Stimulated activated CD8-positive, alpha-beta memory T cell treated with anti-CD3 and anti-CD28 coated beads, Interleukin-2, amount 100 ng/mL, for 1 hour (primary cell): ENCODE measurements around the gene DTL.
"Not testable (repeated sequence)": the region's sequence is repeated elsewhere in the genome, so short reads cannot be mapped to it uniquely, and the experiment has no call there.

Source experiments
- DNase-seq, 2 donors: peaks; one replicate each; pipeline ENCODE4 v3.0.0-alpha.2; 2020; ENCODE audit warnings: low read depth in 2 of 2

The DTL gene, protein sequence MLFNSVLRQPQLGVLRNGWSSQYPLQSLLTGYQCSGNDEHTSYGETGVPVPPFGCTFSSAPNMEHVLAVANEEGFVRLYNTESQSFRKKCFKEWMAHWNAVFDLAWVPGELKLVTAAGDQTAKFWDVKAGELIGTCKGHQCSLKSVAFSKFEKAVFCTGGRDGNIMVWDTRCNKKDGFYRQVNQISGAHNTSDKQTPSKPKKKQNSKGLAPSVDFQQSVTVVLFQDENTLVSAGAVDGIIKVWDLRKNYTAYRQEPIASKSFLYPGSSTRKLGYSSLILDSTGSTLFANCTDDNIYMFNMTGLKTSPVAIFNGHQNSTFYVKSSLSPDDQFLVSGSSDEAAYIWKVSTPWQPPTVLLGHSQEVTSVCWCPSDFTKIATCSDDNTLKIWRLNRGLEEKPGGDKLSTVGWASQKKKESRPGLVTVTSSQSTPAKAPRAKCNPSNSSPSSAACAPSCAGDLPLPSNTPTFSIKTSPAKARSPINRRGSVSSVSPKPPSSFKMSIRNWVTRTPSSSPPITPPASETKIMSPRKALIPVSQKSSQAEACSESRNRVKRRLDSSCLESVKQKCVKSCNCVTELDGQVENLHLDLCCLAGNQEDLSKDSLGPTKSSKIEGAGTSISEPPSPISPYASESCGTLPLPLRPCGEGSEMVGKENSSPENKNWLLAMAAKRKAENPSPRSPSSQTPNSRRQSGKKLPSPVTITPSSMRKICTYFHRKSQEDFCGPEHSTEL

DNA sequence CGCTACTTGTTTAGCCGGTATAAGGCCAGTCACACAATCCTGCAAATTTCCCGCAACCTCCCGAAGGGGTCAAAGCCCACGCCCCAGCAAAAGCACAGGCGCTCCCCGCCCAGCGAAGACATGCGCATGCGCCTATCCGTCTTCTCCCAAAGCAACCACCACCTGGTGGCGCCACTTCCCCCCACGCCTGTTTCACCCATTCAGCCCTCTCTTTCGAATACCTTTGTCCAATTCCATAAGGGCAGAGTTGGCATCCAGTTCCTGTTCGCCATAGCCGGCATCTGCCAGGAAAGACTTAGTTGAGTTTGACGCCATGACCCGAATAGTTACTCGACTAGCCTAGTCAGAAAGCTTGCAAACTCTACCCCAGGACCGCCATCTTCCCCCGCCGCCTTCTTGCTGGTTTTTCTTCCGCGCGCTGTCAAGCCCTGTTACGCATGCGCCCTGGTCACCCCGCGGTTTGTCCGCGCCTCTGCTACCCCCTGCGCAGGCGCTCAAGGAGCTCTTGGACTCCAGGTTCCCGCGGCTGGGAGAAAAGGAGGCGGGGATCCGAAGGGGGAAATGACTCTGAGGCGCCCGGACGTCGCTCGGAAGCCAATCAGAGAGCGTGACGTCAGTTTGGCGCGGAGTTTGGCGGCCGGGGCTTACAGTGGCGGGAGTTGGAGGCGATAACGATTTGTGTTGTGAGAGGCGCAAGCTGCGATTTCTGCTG, at the start of gene DTL, which contains the start of gene INTS7:
Gene DTL (plus strand): TSS at position 626 of the 712 bp plus-strand sequence. CDS start 143 bp downstream, outside the sequence.
Gene INTS7 (minus strand): TSS at position 435 of the 712 bp plus-strand sequence. CDS start 120 bp downstream, at position 315.
- DNase-seq, result peak; percentile 95 to 97

DNA sequence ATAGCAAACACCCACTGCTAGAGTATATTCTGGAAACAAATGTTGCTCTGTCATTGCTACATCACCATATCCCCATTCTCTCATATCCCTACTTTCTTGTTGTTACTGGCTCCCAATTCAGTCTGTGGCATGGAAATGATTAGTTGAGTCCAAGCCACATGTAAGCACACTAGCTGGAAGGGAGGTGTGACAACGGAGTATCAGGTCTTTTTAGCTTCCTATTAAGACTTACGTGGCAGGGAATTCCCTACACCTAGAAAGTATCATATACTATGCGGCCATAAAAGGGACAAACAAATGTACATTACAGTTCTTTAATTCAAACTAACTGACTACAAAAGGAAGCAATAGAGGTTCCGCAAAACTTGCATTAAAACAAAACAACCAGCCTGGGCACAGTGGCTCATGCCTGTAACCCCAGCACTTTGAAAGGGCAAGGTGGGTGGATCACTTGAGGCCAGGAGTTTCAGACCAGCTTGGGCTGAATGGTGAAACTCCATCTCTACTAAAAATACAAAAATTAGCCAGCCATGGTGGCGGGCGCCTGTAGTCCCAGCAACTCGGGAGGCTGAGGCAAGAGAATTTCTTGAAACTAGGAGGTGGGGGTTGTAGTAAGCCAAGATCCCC, 48.8 kb upstream of the DTL start:
- DNase-seq, result no peak

DNA sequence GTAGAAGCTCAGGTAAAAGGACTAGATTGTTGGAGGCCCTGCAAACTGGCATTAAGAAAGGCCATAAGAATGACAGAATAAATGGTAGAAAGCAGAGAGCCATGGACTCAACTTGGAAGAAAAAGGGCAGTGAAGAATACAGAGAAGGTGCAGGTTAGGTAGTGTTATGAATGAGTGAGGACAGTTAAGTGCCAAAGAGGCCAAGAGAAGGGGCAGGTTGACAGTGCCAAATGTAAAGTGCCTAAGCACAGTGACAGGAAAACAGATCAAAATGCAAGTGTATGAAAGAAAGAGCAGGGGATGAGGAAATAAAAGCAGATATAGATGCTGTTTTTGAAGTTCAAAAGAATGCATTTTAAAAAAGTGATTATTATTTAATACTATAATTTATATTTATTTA, 43.9 kb upstream of the DTL start:
- DNase-seq, result no peak

DNA sequence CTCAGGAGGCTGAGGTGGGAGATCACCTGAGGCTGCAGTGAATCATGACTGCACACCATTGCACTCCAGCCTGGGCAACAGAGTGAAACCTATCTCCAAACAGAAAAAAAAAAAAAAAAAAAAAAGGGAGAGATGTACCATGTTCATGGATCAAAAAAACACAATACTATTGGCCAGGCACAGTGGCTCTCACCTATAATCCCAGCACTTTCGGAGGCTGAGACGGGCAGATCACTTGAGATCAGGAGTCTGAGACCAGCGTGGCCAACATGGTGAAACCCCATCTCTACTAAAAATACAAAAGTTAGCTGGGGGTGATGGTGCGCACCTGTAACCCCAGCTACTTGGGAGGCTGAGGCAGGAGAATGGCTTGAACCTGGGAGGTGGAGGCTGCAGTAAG, 38.1 kb upstream of the DTL start:
- DNase-seq, result not testable (repeated sequence)

DNA sequence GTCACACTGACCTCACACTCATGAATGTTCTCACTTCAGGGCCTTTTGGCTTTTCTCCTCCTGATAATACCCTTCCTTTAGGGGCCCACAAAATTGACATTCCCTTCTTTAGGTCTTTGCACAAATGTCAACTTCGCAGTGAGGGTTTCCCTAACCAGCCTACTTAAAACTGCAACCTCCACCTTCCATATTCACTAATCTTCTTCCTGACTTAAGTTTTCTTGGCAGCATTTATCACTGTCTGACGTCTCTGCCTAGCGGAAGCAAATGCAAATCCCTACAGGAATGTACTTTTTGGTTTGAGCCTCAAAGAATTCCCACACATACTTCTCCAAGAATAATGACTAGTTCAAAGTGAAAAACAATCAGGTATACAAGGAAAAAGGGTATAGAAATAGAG, 33.0 kb upstream of the DTL start:
- no peak for DNase-seq

DNA sequence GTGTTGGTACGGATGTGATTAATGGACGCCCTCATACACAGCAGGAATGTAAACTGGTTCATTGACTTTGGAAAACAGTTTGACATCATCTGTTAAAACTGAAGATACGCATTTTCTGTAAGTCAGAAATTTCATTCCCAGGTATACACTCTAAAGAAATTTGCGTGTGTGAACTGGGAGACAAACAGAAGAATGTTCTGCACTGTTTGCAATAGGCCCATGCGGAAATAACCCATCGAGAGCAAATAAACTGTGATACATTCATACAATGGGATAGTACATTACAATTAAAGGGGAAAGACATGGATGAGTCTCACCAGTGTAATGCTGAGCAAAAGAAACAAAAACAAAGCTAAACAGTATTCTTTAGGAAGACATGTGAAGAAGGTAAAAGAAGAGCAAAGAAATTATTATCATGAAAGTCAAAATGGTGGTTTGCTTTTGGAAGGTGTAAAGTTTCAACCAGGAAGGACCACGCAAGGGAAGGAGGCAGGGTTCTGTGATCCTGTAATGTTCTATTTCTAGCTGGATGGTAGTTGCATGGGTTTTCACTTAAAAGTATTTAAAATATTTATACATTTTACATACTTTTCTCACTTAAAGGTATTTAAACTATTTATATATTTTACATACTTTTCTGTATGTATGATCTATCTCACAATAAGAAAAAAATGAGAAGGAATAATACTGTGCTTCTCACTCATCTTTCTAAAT, 30.5 kb upstream of the DTL start:
- no peak for DNase-seq

DNA sequence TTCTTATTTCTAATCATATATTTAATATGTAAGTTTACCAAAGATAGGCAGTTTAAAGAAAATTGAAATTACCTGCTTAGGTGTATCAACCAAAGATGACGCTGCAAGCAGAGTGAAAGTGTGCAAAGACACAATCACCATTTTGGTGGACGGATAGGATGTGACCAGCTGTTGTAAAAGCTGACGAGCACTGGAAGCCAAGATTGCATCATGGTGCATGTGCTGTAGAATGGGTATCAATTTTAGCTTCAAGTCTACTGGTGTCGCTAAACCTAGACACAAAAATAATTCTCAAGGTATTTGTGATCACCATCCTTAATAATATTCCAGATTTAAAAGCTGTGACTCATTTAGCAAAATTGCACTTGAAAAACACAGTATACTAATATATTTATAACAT, 28.4 kb upstream of the DTL start:
- no peak for DNase-seq

DNA sequence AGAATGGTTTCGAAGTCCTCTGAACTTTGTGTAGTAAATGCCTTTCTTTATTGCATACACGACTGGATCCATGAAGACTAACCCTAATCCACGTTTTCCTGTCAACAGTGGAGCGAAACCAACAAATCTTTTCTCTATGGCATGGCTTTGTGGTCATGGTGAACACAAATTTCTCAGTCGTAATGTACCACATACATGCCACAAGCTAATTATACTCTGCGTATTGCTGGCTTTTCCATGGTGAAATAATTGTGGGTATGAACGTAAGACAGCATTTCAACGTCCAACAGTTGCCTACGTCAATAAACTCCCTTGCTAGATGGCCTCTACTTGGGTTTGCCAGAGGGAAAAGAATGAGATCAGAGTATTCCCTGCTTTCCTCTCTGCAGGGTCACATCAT, 27.7 kb upstream of the DTL start:
- no peak for DNase-seq

DNA sequence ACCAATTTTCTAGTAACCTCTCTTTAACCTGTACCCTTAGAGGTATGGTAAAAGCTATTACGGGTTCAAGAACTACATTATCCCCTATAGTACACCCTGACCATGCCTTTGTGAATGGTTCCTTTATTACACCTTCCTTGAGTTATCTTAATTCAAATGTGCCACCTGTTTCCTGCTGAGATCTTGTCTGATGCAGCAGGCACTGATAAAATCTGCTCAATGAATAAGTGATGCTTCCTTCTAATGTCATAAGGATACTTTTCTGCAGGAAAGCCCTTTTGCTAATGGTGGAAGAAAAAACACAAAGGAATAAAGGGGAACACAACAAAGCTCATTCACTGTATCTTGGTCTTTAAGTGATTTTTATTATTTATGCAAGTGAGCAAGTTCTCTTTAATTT, 26.0 kb upstream of the DTL start:
- DNase-seq, result no peak

DNA sequence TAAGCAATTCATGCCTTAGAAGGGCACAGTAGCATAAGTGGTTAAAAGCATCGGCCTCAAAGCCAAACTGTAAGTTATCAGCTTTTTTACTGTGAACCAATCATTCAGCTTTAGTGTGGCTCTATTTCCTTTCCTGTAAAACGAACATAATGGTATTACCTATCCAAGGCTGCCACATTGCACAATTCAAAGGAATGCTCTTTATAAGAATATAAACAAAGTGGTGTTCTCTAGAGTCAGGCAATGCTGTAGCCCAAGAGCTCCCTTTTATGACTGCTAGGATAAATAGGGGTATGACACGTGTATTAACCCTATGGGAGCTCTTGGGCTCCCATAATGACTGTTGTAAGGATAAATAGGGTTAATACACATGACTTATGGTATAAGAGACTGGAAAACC, 25.5 kb upstream of the DTL start:
- no peak for DNase-seq

DNA sequence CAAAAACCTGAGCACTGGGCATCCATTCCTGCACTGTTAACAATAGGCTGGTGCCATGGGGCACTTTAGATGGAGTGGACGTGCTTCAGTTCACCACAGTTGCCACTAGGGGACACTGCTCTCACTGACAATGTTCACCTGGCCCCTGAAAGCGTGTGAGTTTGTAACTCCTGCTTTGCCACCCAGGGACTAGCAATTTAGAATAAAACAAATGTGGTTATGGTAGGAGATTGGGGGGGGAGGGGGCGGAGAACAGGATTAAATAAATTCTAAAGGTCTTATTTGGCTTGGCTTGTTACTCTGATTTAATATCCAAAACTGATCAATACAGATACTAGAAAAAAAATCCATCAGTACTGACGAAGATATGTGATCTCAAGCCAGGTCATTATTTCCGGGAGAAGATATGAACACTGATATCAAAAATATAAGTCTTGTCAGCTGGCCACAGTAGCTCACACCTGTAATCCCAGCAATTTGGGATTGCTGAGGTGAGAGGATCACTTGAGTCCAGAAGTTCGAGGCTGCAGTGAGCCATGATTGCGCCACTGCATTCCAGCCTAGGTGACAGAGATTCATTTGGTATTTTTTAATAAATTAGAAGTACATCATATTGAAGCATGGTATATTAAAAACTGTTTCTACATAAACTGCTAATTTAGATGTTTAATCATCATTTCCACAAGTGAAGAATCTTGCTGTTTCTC, 23.4 kb upstream of the DTL start:
- DNase-seq, result peak; percentile 31 to 34

DNA sequence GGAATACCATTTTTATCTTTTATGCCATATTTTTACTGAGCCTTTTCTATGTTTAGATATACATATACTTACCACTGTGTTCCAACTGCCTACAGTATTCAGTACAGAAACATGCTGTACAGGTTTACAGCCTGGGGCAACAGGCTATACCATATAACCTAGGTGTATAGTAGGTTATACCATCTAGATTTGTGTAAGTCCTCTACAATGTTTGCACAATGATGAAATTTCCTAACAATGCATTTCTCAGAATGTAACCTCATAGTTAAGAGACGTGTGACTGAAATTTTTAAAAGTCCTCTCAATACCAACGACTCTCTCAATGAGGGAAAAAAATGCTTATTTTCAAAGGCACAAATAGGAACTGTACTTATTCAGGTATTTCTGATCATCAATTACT, 21.9 kb upstream of the DTL start:
- DNase-seq, result no peak

DNA sequence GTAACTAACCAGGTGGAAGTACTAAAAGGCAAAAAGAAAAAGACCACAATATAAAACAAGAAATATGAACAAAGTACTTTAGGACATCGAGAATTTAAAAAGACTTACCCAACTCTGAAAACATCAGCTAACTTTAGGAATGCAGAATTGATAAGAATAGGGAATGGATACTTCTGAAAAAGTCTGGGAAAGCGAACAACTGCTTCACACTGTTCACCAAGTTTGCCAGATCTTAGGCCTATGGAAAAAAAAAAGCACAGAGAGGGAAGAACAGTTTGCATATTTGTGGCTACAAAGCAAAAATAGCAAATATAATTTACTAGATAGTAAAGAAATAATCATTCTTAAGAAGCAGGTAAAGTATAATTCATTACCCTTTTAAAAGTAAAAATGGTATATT, 14.6 kb upstream of the DTL start:
- no peak for DNase-seq

DNA sequence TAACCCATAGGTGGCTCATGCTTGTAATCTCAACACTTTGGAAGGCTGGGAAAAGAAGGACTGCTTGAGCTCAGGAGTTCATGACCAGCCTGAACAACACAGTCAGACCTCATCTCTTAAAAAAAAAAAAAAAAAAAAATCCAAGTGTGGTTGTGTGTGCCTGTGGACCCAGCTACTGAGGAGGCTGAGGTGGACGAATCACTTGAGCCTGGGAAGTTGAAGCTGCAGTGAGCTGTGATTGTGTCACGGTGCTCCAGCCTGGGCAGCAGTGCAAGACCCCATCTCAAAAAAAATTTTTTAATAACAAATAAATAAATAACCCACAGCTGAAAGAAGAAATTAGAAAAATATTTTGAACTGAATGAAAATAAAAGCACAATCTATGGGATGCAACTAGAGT, 14.0 kb upstream of the DTL start:
- DNase-seq, result no peak

DNA sequence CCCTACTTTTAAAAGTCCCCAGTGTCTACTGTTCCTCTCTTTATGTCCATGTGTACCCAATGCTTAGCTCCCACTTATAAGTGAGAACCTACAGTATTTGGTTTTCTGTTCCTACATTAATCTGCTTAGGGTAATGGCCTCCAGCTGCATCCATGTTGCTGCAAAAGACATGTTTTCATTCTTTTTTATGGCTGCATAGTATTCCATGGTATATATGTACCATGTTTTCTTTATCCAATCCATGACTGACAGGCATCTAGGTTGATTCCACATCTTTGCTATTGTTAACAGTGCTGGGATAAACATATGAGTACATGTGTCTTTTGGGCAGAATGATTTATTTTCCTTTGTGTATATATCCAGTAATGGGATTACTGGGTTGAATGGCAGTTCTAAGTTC, 12.6 kb upstream of the DTL start:
- not testable (repeated sequence) for DNase-seq

DNA sequence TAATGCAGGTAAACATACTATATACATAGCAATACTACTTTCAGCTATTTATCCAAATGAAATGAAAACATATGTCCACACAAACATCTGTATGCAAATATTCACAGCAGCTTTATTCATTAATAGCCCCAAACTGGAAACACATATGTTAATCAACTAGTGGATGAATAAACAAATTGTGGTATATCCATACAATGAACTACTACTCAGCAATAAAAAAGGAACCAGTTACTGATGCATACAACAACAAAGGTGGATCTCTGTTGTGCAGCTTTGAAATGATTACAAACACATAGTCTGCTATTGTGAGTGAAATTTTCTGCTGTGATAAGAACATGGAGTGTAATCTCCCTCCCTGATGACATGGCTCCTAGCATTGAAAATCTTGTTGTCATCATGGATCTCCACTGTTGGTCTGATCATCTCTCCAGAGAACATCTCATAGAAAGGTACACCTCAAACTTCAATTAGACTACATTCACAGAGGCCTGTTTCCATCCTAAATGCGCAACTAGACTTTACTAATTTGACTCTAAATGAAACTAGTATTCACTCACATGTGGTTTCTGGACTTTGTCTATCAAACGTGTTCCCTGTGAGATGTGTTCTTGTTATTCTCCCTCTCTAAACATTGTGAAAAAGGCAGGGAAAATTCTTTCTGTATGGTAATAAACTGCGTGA, 10.9 kb upstream of the DTL start:
- no peak for DNase-seq

DNA sequence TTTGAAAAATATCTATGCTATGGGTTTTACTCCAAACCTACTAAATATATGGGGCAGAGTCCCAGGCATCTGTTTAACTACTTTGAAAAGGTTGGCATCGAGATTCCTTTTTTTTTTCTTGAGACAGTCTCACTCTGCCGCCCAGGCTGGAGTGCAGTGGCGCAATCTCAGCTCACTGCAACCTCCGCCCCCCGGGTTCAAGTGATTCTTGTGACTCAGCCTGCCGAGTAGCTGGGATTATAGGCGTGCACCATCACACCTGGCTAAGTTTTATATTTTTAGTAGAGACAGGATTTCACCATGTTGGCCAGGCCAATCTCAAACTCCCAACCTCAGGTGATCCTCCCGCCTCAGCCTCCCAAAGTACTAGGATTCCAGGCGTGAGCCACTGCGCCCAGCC, 7.8 kb upstream of the DTL start:
- not testable (repeated sequence) for DNase-seq

DNA sequence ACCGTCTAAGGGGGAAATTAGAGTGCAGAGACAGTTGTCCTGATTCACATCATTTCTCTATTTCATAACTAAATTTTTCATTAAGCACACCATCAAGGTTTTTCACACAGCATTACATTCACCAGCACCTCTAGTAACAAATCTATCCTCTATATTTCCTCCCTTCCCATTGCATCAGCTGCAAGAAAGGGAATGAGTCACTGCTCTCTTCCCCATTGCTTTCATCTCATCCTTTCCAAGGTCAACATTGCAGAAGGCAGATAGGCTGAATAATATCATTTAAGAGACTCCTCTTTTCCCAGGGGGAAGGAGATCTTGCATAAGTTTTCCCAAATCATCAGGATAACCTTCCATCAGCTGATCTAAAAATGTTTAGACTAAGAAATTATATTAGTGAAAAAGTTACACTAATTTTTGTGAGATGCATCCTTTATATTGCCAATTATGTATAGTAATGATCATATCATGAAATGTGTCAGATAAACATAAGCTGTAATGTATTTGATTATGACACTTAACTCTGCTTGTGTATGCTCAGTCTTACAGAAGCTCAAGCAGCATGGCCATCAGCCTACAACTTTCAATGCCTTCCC, 4.5 kb upstream of the DTL start:
- no peak for DNase-seq

DNA sequence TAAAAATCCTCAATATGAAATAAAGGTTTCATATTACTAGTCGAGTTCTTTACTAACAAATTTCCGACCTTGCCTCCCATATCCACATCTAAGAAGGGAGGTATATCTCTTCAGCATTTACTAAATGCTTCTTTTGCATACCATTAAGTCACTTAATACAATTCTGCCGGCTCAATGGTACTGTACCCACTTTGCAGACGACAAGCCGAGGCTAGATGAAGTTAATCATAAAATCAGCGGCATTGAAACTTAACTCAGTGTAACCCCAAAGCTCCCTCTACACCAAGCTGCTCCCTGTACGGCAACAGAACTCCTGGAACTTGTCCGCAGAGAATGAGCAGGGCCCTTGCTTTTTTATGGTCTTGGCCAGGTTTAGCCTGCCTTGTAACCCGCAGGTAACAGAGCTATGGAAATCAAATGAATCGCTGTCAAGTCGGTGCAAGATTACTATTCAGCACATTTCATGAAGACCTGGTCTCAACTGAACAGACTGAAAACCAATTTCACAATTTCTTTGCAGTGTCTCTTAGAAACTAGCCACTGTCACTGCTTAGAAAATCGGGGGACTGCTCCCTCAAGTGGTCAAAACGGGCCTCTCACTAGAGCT, 929 bp upstream of the DTL start:
- DNase-seq, result no peak
